ENCODE results near the gene SSC5D.

SSC5D gene

GRCh38 chr19:55539090-55539984 is 51.1 kb downstream of the SSC5D start:
- no peak for DNase-seq

- no peak for DNase-seq
Measured at GRCh38 chr19:55540619-55541018, 52.4 kb downstream of the SSC5D start.

GRCh38 chr19:55541091-55541490 is 52.9 kb downstream of the SSC5D start:
- no peak for DNase-seq

- DNase-seq, result no peak
Measured at GRCh38 chr19:55542292-55542855, 54.1 kb downstream of the SSC5D start.

GRCh38 chr19:55543567-55543966 is 55.3 kb downstream of the SSC5D start:
- DNase-seq, result no peak

GRCh38 chr19:55544014-55544413 is 55.8 kb downstream of the SSC5D start:
- DNase-seq, result no peak

- no peak for DNase-seq
Measured at GRCh38 chr19:55544776-55545439, 56.7 kb downstream of the SSC5D start.

GRCh38 chr19:55545443-55545842 is 57.2 kb downstream of the SSC5D start, which contains the start of gene SBK3:
Gene SBK3, minus strand, starts transcription at chr19:55545543. Its CDS starts 0 bp downstream, at chr19:55545543.
- DNase-seq, result no peak

GRCh38 chr19:55546011-55546410 is 57.8 kb downstream of the SSC5D start:
- DNase-seq, result no peak

- peak; percentile 73 for DNase-seq
Measured at GRCh38 chr19:55546822-55547614, 58.8 kb downstream of the SSC5D start.

GRCh38 chr19:55549500-55550320 is 61.5 kb downstream of the SSC5D start:
- DNase-seq, result no peak

- no peak for DNase-seq
Measured at GRCh38 chr19:55550321-55550650, 62.0 kb downstream of the SSC5D start.

GRCh38 chr19:55552206-55552605 is 64.0 kb downstream of the SSC5D start:
- DNase-seq, result no peak

- no peak for DNase-seq
Measured at GRCh38 chr19:55552620-55553019, 64.4 kb downstream of the SSC5D start.

- no peak for DNase-seq
Measured at GRCh38 chr19:55553217-55554182, 65.3 kb downstream of the SSC5D start.

- no peak for DNase-seq
Measured at GRCh38 chr19:55554302-55554701, 66.1 kb downstream of the SSC5D start.

- no peak for DNase-seq
Measured at GRCh38 chr19:55554741-55555152, 66.5 kb downstream of the SSC5D start.

- DNase-seq, result no peak
Measured at GRCh38 chr19:55559684-55560083, 71.4 kb downstream of the SSC5D start.

- DNase-seq, result no peak
Measured at GRCh38 chr19:55563261-55563690, 75.0 kb downstream of the SSC5D start.

GRCh38 chr19:55566823-55567222 is 78.6 kb downstream of the SSC5D start:
- DNase-seq, result no peak

All from hematopoietic multipotent progenitor cell treated with erythropoietin and hydrocortisone succinate and interleukin-3 and kit ligand, for 4 days (in vitro differentiated cells).